ENCODE measurements around the gene NID1.
"Not testable (repeated sequence)": the region's sequence is repeated elsewhere in the genome, so short reads cannot be mapped to it uniquely, and the experiment has no call there.

Gene NID1

DNA sequence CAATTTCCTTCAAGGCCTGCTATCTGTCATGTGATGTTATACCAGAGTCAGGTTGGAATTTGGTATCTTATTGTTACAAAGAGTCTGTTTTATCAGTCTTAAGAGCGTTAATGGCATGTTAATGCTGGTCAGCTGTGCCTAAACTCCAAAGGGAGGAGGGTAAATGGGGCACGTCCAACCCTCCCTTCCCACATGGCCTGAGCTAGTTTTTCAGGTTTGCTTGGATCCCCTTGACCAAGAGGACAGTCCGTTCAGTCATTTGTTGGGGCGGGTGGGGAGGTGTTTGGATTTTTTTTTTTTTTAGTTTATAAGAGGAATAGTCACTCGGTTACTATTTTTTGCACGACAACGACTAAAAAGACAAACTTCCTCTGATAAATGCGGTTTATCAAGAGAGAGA, 134.3 kb downstream of the NID1 start:
- DNase-seq = no peak

DNA sequence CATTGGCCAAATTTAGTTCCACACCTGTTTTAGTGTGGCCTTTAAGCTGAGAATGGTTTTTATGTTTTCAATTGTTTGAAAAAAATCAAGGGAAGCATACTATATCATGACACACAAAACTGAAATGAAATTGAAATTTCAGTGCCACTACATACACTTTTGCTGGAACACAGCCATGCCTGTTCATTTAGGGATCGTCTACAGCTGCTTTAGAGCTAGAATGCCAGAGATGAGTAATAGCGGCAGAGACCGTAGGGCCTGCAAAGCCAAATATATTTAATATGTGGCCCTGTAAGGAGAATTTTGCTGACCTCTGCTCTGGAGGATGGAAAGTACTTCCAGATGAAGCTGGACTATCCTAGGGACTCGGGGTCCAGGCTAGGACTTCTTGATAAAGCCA, 135.7 kb downstream of the NID1 start:
- DNase-seq = no peak

DNA sequence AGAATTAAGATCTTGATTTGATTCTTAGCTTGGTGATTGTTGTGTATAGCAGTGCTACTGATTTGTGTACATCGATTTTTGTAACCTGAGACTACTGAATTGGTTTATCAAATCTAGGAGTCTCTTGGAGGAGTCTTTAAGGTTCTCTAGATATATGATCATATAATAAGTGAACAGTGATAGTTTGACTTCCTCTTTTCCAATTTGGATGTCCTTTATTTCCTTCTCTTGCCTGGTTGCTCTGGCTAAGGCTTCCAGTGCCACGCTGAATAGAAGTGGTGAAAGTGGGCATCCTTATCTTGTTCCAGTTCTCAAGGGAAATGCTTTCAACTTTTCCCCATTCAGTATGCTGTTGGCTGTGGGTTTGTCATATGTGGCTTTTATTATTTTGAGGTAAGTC, 136.7 kb downstream of the NID1 start:
- no peak for DNase-seq

DNA sequence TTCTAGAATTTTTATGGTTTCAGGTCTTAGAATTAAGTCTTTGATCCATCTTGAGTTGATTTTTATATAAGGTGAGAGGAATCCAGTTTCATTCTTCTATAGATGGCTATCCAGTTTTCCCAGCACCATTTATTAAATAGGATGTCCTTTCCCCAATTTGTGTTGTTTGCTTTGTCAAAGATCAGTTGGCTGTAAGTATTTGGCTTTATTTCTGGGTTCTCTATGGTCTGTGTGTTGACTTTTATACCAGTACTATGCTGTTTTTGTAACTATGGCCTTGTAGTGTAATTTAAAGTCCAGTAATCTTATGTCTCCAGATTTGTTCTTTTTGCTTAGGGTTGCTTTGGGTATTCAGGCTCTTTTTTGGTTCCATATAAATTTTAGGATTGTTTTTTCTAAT, 137.3 kb downstream of the NID1 start:
- DNase-seq = not testable (repeated sequence)

All from GF-D8 (cell line).